RPMI8226 (cell line): ENCODE data around the gene PPP1R1A.

ENCODE experiments used
- DNase-seq: peaks from one replicate; pipeline ENCODE4 v3.0.0-alpha.2; 2015

The PPP1R1A gene, protein sequence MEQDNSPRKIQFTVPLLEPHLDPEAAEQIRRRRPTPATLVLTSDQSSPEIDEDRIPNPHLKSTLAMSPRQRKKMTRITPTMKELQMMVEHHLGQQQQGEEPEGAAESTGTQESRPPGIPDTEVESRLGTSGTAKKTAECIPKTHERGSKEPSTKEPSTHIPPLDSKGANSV

DNA sequence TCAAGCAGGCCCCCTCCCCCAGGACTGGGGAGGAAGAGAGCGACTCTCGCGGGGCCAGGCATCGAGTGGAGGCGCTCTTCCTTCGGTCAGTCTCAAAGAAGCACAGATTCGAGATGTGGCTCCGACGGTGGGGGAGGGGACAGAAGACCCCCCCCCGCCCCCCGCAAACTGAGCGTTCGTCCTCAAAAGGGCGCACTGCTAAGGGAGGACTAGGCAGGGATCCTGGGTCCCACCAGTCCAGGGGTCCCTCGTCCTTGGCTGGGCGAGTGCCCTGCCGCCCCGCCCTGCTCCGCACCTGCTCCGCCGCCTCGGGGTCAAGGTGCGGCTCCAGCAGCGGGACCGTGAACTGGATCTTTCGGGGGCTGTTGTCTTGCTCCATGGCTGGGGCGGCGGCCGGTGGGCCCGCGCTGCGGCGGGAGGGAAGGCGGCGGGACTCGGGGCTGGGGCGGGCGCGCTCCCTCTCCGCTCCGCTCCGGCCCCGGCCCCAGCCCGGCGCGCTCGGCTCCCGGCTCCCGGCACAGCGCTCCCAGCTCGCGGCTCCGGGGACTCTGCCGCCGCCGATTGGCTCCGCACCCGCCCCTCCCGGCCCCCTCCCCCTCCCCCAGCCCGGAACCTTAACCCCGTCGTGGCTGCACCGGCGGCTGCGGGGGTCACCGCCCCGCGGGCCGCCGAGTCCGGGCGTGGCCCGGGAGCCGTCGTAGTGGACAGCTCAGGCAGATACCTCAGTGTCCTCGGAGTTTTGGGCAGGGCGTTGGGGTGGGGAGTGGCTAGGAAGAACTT is at the start of gene PPP1R1A:
Gene PPP1R1A (minus strand): TSS at position 550 of the 780 bp plus-strand sequence. CDS start 171 bp downstream, at position 379.
- DNase-seq, result no peak

DNA sequence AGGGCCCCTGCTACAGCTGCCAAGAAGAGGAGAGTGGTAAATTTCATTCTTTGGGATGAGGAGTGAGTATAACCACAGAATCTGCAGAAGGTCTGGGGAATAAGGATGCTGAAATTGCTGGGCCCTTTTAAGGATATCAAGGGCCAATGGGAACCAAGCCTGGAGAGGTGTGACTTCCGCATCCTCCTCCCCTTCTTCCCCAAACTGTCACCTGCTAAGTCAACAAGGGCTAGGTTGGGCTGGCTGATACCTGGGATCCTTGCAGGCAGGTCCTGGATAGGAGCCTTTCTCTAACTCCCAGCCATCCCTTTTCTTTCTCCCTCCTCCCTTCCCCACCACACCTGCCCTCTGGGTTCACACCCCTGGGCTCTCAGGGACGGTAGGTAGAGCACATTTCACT is 46.3 kb upstream of the PPP1R1A start, which contains the start of gene LACRT:
Gene LACRT (minus strand): TSS at position 101 of the 400 bp plus-strand sequence. CDS start 54 bp downstream, at position 47.
- no peak for DNase-seq

DNA sequence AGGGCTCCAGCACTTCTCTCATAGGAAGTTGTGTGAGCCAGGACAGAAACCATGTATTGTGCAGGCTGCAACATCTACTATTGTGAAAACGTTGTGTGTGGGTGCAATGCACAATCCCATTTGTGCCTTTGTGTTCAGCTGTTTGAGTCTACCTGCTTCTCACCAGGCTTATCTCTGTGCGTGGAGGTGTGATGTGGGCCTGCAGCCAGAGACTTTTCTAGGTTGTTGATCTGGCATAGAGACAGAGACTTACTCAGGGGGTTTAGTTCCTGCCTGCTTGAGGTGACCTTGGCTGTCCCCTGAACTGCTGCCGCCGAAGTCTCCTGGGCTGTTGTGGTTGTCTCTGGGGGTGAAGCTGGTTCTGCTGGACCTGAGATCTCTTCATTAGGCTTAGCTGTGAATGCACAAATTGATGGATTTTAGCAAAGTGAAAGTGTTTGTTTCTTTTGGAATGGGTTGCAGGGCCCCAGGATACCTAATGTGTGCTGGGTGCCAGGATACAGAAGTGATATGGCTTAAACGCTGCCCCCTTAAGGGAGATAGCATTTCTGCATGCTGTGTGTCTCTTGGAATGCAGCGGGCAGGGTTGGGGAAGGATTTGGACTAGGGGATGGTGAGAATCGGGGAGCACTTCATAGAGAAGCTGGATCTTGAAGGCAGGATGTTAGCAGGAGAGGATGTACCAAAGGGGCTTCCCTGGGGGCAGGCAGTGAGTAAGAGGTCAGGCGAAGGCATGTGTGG is 43.7 kb upstream of the PPP1R1A start:
- no peak for DNase-seq

DNA sequence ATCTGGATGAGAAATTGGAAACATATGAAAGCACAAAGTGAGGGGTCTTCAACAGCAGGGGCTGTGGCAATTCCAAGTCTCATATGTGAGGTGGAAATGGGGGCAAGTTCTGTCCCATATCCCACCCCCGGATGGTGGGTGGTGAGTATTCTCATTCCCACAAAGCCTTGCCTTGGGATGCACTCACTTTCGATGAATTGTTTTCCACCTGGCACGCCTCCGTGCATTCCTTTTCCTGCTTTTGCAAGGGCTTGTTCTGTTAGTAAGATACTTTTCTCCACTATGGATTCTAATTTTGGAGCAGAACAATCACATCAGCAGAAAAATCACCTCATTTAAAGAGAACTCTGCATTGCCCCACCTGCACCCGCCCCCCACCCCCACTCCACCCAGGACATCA is 43.1 kb upstream of the PPP1R1A start:
- no peak for DNase-seq

DNA sequence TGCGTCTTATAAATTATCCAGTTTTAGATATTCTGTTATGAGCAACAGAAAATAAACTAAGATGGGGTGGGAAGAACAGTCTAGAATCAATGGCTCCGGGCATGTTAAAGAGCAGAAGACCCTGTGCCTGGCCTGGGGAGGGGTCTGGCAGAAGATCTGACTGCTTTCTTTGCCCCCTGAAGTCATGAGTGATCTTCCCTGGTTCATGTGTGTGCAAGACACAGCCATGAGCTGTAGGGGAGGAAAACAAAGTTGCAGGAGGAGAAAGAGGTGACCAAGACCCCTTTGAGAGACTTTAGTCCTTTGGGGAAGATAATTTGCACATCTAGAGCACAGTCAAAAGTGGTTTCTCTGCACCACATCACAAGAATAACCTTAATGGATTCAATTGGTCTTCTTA is 41.5 kb upstream of the PPP1R1A start:
- DNase-seq, result no peak

DNA sequence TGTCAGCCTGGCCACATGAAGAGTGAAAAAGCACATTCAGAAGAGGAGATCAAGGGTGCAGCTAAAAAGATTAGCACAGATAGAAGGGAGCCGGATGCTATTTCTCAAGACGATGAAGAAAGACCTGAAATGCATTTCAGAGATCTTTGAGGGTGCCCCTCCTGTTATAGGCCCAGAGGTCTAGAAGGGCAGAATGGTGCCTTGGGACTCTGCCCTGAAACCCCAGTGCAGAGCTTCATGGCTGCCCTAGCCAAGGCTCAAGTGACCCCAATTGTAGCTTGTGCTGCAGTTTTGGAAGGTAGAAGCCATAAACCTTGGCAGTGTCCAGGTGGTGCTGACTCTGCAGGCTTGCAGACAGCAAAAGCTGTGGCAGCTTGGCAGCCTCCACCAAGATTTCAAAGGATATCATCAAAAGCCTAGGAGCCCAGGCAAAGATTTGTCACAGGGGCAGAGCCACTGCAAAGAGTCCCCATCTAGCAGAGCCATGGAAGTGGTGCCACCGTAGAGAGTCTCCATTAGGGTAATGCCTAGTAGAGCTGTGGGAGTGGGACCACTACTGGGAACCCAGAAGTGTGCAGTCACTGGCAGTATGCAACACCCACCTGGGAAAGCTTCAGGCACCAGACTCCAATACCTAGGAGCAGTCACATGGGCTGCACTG is 39.9 kb upstream of the PPP1R1A start:
- DNase-seq, result peak; percentile 26

DNA sequence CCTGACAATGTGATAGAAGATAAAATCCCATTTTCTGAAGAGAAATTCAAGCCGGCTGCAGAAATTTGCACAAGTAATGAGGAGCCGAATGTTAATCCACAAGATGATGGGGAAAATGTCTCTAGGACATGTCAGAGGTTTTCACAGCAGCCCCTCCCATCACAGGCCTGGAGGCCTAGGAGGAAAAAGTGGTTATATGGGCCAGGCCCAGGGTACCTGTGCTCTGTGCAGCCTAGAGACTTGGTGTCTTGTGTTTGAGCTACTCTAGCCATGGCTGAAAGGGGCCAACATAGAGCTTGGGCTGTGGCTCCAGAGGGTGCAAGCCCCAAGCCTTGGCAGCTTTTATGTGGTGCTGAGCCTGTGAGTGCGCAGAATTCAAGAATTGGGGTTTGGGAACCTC is 38.8 kb upstream of the PPP1R1A start:
- no peak for DNase-seq

DNA sequence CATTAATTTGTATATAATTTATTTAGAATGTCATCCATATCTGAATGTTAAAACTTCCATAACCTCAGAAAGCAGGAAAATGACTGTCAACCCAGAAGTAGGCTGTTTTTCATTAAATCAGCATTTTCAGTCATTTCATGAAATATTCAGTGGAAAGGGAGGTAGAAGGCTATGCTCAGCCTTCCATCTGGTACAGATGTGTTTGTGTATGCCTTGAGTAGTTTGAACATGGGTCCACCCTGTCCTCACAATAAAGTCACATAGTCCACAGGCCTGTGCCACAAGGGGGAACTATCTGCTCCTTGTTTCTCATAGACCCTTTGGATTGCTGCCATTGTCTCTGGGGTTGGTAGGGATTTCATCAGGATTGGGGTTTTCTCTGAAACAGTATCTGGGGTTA is 37.1 kb upstream of the PPP1R1A start:
- DNase-seq, result no peak

DNA sequence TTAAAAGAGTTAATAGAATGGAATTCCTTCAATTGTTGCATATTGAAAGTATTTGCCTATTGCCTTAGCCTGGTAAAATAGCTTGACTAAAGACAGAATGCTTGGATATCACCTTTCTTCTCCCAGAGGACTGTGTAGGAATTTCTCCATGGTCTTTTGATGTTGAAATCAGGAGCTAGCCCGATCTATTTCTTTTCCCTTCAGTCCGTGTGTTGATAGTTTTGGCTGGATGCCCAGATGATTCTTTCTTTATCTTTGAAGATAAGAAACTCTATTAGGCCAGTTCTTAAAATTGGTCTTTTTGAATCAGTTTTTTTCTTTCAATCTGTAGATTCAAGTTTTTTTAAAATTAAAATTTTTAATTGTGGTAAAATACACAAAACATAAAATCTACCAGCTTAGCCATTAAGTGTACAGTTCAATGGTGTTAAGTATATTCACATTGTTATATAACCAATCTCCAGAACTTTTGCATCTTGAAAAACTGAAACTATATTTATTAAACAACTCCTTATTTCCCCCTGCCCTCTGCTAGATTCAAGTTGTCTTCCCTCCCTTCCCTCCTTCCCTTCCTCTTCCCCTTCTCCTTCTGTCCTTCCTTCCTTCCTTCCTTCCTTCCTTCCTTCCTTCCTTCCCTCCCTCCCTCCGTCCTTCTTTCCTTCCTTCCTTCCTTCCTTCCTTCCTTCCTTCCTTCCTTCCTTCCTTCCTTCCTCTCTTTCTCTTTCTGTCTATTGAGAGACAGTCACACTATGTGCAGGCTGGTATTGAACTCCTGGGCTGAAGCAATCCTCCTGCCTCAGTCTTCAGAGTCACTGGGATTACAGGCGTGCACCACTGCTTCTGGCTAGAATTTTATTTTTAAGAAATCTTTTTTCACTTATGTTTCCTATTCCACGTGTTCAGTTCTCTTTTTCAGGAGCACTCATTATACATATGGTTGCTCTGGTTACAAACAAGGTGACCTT is 36.1 kb upstream of the PPP1R1A start:
- DNase-seq, result no peak

DNA sequence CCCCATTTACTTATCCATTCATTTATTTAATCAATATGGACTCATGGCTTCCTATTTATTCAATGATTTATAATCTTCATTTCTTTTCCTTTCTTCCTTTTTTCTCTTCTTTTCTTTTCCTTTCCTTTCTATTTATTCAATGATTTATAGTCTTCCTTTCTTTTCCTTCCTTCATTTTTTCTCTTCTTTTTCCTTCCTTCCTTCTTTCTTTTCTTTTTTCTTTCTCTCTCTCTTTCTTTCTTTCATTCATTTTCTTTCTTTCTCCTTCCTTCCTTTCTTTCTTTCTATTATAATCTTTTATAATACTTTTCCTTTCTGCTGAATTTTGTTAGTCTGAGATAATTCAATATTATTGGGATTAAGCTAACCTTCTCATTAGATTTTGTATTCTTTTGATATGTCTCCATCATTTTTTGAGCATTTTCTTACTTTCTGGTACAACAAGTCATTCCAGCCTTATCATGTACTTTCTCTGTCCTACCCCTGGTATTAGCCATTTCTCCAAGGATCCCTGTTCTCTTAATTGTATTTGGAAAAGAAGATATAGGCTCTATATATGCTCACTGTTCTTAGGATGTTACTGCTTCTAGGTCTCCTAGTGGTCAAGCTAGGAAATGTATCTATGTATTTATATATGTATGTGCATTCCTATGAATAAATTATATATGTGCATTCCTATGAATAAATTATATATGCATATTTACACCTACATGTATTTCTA is 34.2 kb upstream of the PPP1R1A start:
- DNase-seq, result no peak

DNA sequence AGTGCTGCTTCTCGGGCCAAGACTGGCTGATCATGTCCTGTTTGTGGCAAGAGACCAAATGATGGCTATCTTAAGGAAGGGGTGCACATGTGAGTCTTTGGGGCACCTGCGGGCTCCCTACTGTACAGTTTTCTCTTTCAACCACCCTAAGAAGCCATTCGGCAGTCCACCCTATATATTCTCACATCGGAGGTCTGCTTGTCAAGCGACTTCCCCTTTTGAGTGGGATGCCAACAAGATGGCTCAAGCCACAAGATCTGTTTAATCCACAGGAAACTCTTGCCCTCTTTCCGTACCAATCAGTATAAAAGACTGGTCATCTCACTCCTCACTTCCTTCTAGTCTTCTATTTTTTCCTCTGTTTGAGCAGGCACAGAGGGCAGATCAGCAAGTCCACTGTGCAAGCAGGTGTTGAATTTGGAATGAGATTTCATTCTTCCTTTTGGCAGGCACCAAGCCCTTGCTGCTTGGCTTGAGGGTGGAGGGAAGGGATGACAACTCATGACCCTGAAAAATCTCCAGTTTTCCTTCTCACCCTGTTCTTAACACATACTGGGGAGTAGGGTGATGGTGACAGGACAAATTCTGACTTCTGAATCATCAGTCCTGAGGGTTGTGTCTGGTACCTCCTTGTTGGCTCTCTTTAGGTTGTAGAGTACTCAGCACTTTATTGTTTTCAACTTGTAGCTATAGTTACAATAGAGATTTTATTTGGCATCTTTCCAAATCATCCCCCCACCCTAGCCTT is 28.6 kb upstream of the PPP1R1A start:
- DNase-seq, result no peak

DNA sequence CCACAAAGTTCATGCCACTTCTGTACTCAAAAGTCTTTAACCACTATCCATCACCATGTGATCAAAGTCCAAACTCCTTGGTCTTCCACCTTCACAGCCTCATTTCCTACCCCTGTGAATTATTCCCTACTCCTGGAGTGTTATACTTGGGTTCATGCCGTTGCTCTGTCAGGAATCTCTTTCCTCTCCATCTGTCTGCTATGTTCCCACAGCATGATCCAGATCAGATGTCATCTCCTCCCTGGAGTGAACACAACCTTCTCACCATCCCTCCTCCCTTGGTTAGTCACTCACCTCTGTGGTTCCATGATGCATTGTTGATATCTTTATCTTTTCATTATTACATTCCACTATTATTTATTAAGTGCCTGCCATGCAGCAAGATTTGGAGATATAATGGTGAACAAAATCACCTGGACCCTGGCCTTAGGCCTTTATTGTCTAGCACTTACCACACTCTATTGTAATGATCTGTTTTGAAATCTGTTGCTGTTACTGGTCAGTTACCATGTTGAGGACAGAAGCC is 23.8 kb upstream of the PPP1R1A start:
- no peak for DNase-seq

DNA sequence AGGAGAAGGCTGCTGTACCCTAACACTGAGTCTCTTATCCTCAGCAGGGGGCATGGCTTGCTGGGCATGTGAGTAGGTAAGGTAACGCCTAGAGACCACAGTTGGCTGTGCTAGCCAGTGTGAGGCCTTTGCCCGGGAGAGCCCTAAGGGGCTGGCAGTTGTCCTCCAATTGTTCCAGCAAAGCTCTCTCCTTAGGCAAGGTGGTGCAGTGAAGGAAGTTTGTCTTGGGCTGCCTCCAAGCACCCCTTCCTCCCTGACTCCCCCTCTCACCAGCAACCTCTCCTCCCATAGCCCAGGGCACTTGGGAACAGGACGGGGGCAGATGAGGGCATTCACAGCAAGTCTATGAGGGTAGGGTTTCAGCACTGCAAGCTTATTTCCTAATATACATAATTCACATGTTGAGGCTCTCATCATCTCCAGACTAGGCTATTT is 23.3 kb upstream of the PPP1R1A start:
- DNase-seq, result no peak

DNA sequence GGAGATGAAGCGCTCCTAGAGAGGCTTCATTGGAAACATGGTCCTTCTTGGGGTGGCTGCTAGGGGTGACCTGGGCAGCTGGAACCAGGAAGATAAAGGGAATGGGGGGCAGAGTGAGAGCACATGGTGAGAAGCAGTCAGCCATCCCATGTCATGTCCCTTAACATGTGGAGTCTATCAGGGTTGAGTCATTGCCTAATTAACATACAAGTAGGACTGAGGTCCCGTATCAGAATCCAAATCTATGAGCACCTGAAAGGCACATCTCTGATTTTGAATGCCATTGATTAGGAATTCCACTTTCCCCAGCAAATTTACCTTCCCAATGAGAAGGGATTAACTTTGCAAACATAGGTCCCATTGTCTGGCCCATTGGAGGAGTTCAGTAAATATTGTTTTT is 20.3 kb upstream of the PPP1R1A start:
- no peak for DNase-seq

DNA sequence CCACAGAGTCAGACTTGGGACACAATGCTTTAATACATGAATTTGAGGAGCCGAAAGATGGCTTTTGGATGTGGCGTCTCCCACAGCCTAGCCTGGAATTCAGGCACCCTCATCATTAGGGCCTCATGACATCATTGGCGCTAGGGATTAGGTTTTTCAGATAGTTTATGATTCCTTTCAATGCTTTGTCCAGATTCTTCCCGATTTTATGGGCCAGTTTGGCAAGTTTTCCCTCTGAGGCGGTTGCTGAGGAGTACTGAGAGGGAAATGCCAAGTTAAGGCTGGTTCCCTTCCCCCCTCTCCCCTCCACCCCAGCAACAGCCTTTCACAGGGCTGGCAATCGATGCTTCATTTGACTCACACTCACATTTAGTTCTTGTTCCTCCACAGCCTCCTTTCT is 19.7 kb upstream of the PPP1R1A start:
- DNase-seq, result no peak

DNA sequence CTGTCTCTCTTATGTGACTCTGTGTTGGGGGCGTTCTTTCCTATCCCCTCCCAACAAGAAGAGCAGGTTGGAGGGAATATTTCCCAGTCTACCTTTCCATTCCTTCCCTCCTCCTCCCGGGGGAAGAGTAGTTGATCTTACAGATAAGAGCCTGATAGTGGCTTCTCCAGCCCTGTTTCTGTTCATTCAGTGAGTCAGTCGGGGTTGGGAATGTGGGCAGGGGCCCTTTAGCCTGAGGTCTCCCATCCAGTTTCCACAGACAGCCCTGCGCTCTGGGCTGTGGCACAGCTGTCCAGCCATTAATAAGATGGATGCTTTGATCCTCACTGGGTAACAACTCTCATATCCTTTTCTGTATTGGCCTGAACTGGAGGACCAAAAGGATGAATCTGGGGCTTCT is 18.1 kb upstream of the PPP1R1A start:
- DNase-seq, result no peak

DNA sequence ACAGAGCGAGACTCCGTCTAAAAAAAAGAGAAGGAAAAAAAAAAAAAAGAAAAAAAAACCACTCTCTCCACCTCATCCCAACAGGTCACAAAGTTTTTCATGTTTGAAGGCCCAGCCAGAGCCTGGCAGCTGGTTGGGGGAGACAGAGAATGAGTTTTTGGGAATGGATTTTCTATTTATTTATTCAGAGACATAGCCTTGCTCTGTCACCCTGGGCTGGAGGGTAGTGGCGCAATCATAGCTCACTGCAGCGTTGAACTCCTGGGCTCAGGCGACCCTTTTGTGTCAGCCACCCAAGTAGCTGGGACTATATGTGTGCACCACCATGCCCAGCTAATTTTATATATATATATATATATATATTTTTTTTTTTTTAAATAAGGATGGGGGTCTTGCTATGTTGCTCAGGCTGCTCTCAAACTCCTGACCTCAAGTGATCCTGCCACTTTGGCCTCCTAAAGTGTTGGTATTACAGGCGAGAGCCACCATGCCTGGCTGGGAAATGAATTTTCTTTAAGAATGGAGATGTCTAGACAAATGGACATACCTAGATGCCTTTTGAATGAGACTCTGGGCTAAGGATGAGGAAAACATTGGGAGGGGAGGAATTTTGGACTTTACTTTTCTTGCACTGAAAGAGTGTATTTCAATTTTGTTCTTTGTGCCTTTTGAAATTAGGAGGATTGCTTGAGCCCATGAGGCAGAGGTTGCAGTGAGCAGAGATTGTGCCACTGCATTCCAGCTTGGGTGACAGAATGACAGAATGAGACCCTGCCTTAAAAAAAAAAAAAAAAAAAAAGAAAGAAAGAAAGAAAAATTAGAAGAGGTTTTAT is 16.9 kb upstream of the PPP1R1A start:
- DNase-seq, result no peak

DNA sequence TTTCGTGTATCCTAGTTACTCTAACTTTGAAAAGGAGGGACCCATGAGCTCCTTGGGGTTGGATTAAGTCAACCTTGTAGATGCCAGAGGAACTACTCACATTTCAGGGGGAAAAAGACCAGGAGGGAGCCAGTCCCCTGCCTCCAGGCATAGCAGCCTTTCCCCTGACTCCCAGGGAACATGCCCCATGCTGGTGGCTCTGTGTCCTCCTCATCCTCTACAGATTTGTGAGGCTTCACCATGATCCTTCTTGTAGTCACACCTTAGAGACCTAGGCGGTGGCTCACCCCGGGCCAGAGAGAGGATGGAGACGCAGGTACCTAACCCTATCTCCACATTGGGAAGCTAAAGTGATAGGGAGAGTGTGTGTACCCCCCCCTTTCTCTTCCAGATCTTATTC is 16.0 kb upstream of the PPP1R1A start:
- DNase-seq, result no peak

DNA sequence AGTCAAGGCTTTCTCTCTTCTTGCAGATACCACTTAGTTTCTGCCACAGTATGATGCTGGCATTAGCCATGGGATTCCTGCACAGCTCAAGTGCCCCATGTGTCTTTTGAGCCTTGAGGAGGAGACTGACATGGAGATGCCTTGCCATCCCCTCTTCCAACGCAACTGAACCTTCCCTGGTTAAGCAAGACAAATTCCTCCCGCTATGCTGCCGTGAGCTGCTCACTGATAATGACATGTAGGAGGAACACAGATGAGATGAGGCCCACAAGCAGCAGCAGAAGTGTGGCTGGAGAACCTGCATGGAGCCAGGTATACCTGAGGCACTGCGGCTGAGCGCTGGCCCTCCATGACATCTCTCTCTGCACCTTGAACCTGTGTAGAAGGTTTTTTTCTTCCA is 15.4 kb upstream of the PPP1R1A start:
- no peak for DNase-seq
